ENCODE data around the gene MIB1. TPM values are rescaled to one million over a fixed set of nuclear protein-coding genes. Genes with fewer than 3 reads are reported as not detected.
"Not testable (repeated sequence)": the region's sequence is repeated elsewhere in the genome, so short reads cannot be mapped to it uniquely, and the experiment has no call there.

Gene MIB1
- 10 to 100 TPM; 21.6 to 54.3 (median 43.7) TPM for polyA plus RNA-seq (ENCODE audit: insufficient read length in 10 of 10)
- long read RNA-seq, donor 1, full-length matches to known transcripts: 2 of 131 reads
- long read RNA-seq, donor 1, partial matches to known transcripts: 68 of 131 reads
- long read RNA-seq, donor 1, other reads (novel, unspliced or antisense): 61 of 131 reads
- long read RNA-seq, donor 2, full-length matches to known transcripts: 2 of 165 reads
- long read RNA-seq, donor 2, partial matches to known transcripts: 112 of 165 reads
- long read RNA-seq, donor 2, other reads (novel, unspliced or antisense): 51 of 165 reads
- long read RNA-seq, donor 3: 0 reads
- long read RNA-seq, donor 4, full-length matches to known transcripts: 2 of 133 reads
- long read RNA-seq, donor 4, partial matches to known transcripts: 88 of 133 reads
- long read RNA-seq, donor 4, other reads (novel, unspliced or antisense): 43 of 133 reads
- long read RNA-seq, donor 5, full-length matches to known transcripts: 2 of 111 reads
- long read RNA-seq, donor 5, partial matches to known transcripts: 88 of 111 reads
- long read RNA-seq, donor 5, other reads (novel, unspliced or antisense): 21 of 111 reads
- long read RNA-seq, donor 6, full-length matches to known transcripts: 1 of 6 reads
- long read RNA-seq, donor 6, partial matches to known transcripts: 5 of 6 reads
- long read RNA-seq, donor 6, other reads (novel, unspliced or antisense): 0 of 6 reads
- long read RNA-seq, donor 7, full-length matches to known transcripts: 3 of 3 reads
- long read RNA-seq, donor 7, partial matches to known transcripts: 0 of 3 reads
- long read RNA-seq, donor 7, other reads (novel, unspliced or antisense): 0 of 3 reads
- long read RNA-seq, donor 8, full-length matches to known transcripts: 1 of 62 reads
- long read RNA-seq, donor 8, partial matches to known transcripts: 41 of 62 reads
- long read RNA-seq, donor 8, other reads (novel, unspliced or antisense): 20 of 62 reads
- long read RNA-seq, donor 9, partial matches to known transcripts: 5 of 17 reads
- long read RNA-seq, donor 9, other reads (novel, unspliced or antisense): 12 of 17 reads

GRCh38 chr18:21740538-21741311 is at the start of gene MIB1:
TSS of gene MIB1 (plus strand) at chr18:21740792. CDS start at chr18:21741584, 792 bp downstream.
- peak; percentile 99 to 100 (median 99) for DNase-seq

- DNase-seq: no peak
These were observed 47.3 kb upstream of the MIB1 start for GRCh38 chr18:21693322-21693721.

GRCh38 chr18:21700528-21701075 is 40.0 kb upstream of the MIB1 start:
- no peak for DNase-seq

- no peak for DNase-seq
These were observed 39.0 kb upstream of the MIB1 start for GRCh38 chr18:21701621-21702020.

- DNase-seq: no peak
These were observed 38.0 kb upstream of the MIB1 start for GRCh38 chr18:21702602-21703001.

- peak in 1 of 3 donors; percentile 42 for DNase-seq
These were observed 37.3 kb upstream of the MIB1 start for GRCh38 chr18:21703241-21703820.

GRCh38 chr18:21704603-21705364 is 35.8 kb upstream of the MIB1 start, which contains the start of gene ABHD3:
TSS of gene ABHD3 (minus strand) at chr18:21704774. CDS start at chr18:21704665, 109 bp downstream.
- DNase-seq: peak; percentile 89 to 95 (median 89)

- DNase-seq: no peak
These were observed 34.2 kb upstream of the MIB1 start for GRCh38 chr18:21706386-21706865.

GRCh38 chr18:21707130-21707529 is 33.5 kb upstream of the MIB1 start:
- not testable (repeated sequence) for DNase-seq

- DNase-seq: no peak
These were observed 26.1 kb upstream of the MIB1 start for GRCh38 chr18:21714474-21714873.

- DNase-seq: no peak
These were observed 17.9 kb upstream of the MIB1 start for GRCh38 chr18:21722687-21723086.

- DNase-seq: no peak
These were observed 15.4 kb upstream of the MIB1 start for GRCh38 chr18:21725201-21725600.

GRCh38 chr18:21727702-21728101 is 12.9 kb upstream of the MIB1 start:
- DNase-seq: no peak

- no peak for DNase-seq
These were observed 7.6 kb upstream of the MIB1 start for GRCh38 chr18:21733011-21733410.

- no peak for DNase-seq
These were observed 5.1 kb upstream of the MIB1 start for GRCh38 chr18:21735452-21736015.

GRCh38 chr18:21736926-21737325 is 3.7 kb upstream of the MIB1 start:
- not testable (repeated sequence) for DNase-seq

- DNase-seq: peak in 1 of 3 donors; percentile 26
These were observed 721 bp upstream of the MIB1 start for GRCh38 chr18:21739604-21740537.

GRCh38 chr18:21741312-21741561 is 645 bp downstream of the MIB1 start:
- DNase-seq: no peak
